Upper lobe of left lung (tissue), 6 donors: Measurements from ENCODE around the gene FAM53B. TPM values are rescaled to one million over a fixed set of nuclear protein-coding genes. Genes with fewer than 3 reads are reported as not detected.

Experiments
- ATAC-seq, 2 donors: fragments of 200-7000 bp; cut with Tn5 transposase; one replicate each; pipeline ENCODE4 v1.9.1; 2022; ENCODE audit warnings: mild to moderate bottlenecking in 2 of 2, moderate library complexity in 2 of 2; ENCODE audit not compliant: low FRiP score in 2 of 2
- DNase-seq, 2 donors: peaks; one replicate each; pipeline ENCODE4 v3.0.0-alpha.2; 2019 to 2020
- H3K27ac ChIP-seq, 4 donors: fragments of 200-600 bp; sonication (generic); one replicate each; pipeline ENCODE4 v1.5.1; 2016 to 2019
- H3K27me3 ChIP-seq, 4 donors: fragments of 200-600 bp; sonication (generic); one replicate each; pipeline ENCODE4 v1.5.1; 2017 to 2019
- H3K36me3 ChIP-seq, 4 donors: fragments of 200-600 bp; sonication (generic); one replicate each; pipeline ENCODE4 v1.5.1; 2016 to 2019
- H3K4me1 ChIP-seq, 4 donors: fragments of 200-600 bp; sonication (generic); one replicate each; pipeline ENCODE4 v1.5.1; 2018 to 2019
- H3K4me3 ChIP-seq, 4 donors: fragments of 200-600 bp; sonication (generic); one replicate each; pipeline ENCODE4 v1.5.1; 2017 to 2019; ENCODE audit warnings: mild to moderate bottlenecking in 2 of 4, moderate library complexity in 1 of 4
- H3K9me3 ChIP-seq, 4 donors: fragments of 200-600 bp; sonication (generic); one replicate each; pipeline ENCODE4 v1.5.1; 2018 to 2019
- CTCF ChIP-seq, 6 experiments: fragments of 450-650 bp in 4 of 6; fragments of 200-600 bp in 2 of 6; sonication (generic) in 2 of 6; IDR thresholded peaks; one replicate each; pipeline ENCODE4 v1.5.1; 2016 to 2019; ENCODE audit warnings: antibody characterized with exemption in 6 of 6
- EP300 ChIP-seq, 4 donors: sonication (generic); formaldehyde crosslinking; IDR thresholded peaks; one replicate each; pipeline ENCODE4 v1.5.1; 2017; ENCODE audit warnings: antibody characterized with exemption in 4 of 4, control low read depth in 2 of 4
- POLR2A ChIP-seq, 4 donors: fragments of 450-650 bp; IDR thresholded peaks; one replicate each; pipeline ENCODE4 v1.5.1; 2016 to 2017; ENCODE audit warnings: antibody characterized with exemption in 4 of 4, mild to moderate bottlenecking in 2 of 4
- POLR2AphosphoS5 ChIP-seq, 2 donors: sonication (generic); formaldehyde crosslinking; IDR thresholded peaks; one replicate each; pipeline ENCODE4 v1.5.1; 2017; ENCODE audit warnings: antibody characterized with exemption in 2 of 2
- WGBS, 2 donors: methylation state at CpG; one replicate each; pipeline ENCODE4 v1.1.5; 2017 to 2018; 5-methylcytosine and 5-hydroxymethylcytosine counted together
- total RNA-seq, 6 donors: library from RNA; depleted of rRNA in 4 of 6; stranded (reverse); fragments of >200 nt in 4 of 6; gene quantifications; one replicate each; pipeline versions ENCODE4 v1.1.0 to v1.2.1, GENCODE V29; 2016 to 2021
- donor health status: DM: no; HTN: no; CAD: no; lungs with moderate emphysema.
- donor health status: DM: no; HTN: yes; CAD: no; lungs with severe emphysema.

The FAM53B gene
- total RNA-seq, 6 donors from 2014 or later, result 35.8 to 62.5 (median 47.8) TPM

- Histone ChIP-seq H3K4me3 (no peak overlapping the region), H3K4me1 (peaks cover 49 to 70% (median 59%) of the 10 kb centered on the region in 4 donors), H3K27me3 (no peaks in the 10 kb centered on the region), H3K9me3 (no peaks in the 10 kb centered on the region), H3K27ac (peak overlapping the region in 2 of 4 donors; percentile 56 to 73), H3K36me3 (peaks cover 0 to 10% (median 3%) of the 10 kb centered on the region in 4 donors)
- 70 to 76% methylated on average over 12 to 15 of the region's 15 CpGs for WGBS, 2 donors
- DNase-seq (no peak), ATAC-seq (no peak)
- no peak for TF ChIP-seq EP300 (IDR thresholded peaks at IDR 0.05)
- TF ChIP-seq POLR2AphosphoS5 (IDR thresholded peaks at IDR 0.05), result no peak
- TF ChIP-seq POLR2A (IDR thresholded peaks at IDR 0.05), result no peak
- no peak for TF ChIP-seq CTCF (IDR thresholded peaks at IDR 0.05)
Observed at GRCh38 chr10:124667425-124668345, 76.5 kb downstream of the FAM53B start.

GRCh38 chr10:124666494-124666893, 77.7 kb downstream of the FAM53B start:
- DNase-seq (peak in 1 of 2 donors; percentile 66), ATAC-seq (no peak)
- no peak for TF ChIP-seq POLR2A (IDR thresholded peaks at IDR 0.05)
- no peak for TF ChIP-seq CTCF (IDR thresholded peaks at IDR 0.05)
- TF ChIP-seq EP300 (IDR thresholded peaks at IDR 0.05), result no peak
- no peak for TF ChIP-seq POLR2AphosphoS5 (IDR thresholded peaks at IDR 0.05)
- Histone ChIP-seq H3K9me3 (no peaks in the 10 kb centered on the region), H3K4me3 (no peak overlapping the region), H3K27me3 (no peaks in the 10 kb centered on the region), H3K4me1 (peaks cover 37 to 58% (median 47%) of the 10 kb centered on the region in 4 donors), H3K27ac (no peak overlapping the region), H3K36me3 (peaks cover 0 to 10% (median 3%) of the 10 kb centered on the region in 4 donors)
- WGBS, 2 donors, result 93 to 100% methylated on average over 1 to 7 of the region's 10 CpGs

- ATAC-seq (no peak), DNase-seq (no peak)
- Histone ChIP-seq H3K4me3 (no peak overlapping the region), H3K4me1 (peaks cover 32 to 53% (median 43%) of the 10 kb centered on the region in 4 donors), H3K36me3 (peaks cover 0 to 10% (median 3%) of the 10 kb centered on the region in 4 donors), H3K27ac (no peak overlapping the region), H3K27me3 (no peaks in the 10 kb centered on the region), H3K9me3 (no peaks in the 10 kb centered on the region)
- 80 to 81% methylated on average over 2 to 3 of the region's 3 CpGs for WGBS, 2 donors
- no peak for TF ChIP-seq POLR2AphosphoS5 (IDR thresholded peaks at IDR 0.05)
- TF ChIP-seq POLR2A (IDR thresholded peaks at IDR 0.05), result no peak
- no peak for TF ChIP-seq EP300 (IDR thresholded peaks at IDR 0.05)
- TF ChIP-seq CTCF (IDR thresholded peaks at IDR 0.05), result no peak
Observed at GRCh38 chr10:124665980-124666379, 78.2 kb downstream of the FAM53B start.

- TF ChIP-seq CTCF (IDR thresholded peaks at IDR 0.05) (no peak), POLR2A (IDR thresholded peaks at IDR 0.05) (no peak), EP300 (IDR thresholded peaks at IDR 0.05) (no peak), POLR2AphosphoS5 (IDR thresholded peaks at IDR 0.05) (no peak)
- no peaks in the 10 kb centered on the region for H3K9me3 ChIP-seq
- WGBS, 2 donors, result 87 to 89% methylated on average over 3 to 8 of the region's 8 CpGs
- DNase-seq (no peak), ATAC-seq (no peak)
- peaks cover 27 to 49% (median 41%) of the 10 kb centered on the region in 4 donors for H3K4me1 ChIP-seq
- no peak overlapping the region for H3K4me3 ChIP-seq
- H3K36me3 ChIP-seq, result peaks cover 0 to 10% (median 3%) of the 10 kb centered on the region in 4 donors
- H3K27me3 ChIP-seq, result no peaks in the 10 kb centered on the region
- no peak overlapping the region for H3K27ac ChIP-seq
Observed at GRCh38 chr10:124665558-124665957, 78.6 kb downstream of the FAM53B start.
